Measurements from ENCODE around the gene NSRP1. TPM values are rescaled to one million over a fixed set of nuclear protein-coding genes. Genes with fewer than 3 reads are reported as not detected.

The NSRP1 gene
- total and polyA plus RNA-seq, 12 donors: 19.5 to 47.5 (median 26.5) TPM

DNA sequence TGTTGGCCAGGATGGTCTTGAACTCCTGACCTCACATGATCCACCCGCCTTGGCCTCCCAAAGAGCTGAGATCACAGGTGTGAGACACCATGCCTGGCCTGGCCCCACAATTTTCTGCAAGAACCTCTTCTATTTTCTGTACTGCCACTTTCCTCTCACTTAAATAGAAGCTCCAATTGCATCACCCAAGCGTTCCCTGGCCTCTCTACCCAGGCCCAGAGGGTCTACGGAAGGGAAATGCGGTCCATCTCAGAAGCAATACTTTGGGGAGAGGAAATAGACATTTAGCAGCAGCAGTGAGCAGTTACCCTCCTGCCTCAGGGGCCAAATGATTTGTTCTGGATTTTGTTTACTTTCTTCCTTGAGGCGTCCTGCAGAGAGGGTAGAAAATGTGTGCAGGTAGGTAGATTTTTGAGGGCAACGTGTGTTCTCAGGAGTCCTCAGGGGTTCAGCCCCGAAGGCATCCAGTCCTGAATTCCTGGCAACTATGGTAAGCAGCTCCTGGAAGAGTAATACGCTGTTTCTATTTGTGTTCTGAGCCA is 107.9 kb downstream of the NSRP1 start:
- peaks cover 0 to 4% (median 0%) of the 10 kb centered on the region in 7 donors for H3K27me3 ChIP-seq
- ATAC-seq (no peak), DNase-seq (no peak)
- no peak overlapping the region for H3K27ac ChIP-seq
- no peaks in the 10 kb centered on the region for H3K36me3 ChIP-seq
- H3K9me3 ChIP-seq: no peaks in the 10 kb centered on the region
- no peak overlapping the region for H3K4me3 ChIP-seq
- H3K4me1 ChIP-seq: no peaks in the 10 kb centered on the region
- intact Hi-C loops (cut with DNase I): no loop called here
- TF ChIP-seq, protein P1, sequence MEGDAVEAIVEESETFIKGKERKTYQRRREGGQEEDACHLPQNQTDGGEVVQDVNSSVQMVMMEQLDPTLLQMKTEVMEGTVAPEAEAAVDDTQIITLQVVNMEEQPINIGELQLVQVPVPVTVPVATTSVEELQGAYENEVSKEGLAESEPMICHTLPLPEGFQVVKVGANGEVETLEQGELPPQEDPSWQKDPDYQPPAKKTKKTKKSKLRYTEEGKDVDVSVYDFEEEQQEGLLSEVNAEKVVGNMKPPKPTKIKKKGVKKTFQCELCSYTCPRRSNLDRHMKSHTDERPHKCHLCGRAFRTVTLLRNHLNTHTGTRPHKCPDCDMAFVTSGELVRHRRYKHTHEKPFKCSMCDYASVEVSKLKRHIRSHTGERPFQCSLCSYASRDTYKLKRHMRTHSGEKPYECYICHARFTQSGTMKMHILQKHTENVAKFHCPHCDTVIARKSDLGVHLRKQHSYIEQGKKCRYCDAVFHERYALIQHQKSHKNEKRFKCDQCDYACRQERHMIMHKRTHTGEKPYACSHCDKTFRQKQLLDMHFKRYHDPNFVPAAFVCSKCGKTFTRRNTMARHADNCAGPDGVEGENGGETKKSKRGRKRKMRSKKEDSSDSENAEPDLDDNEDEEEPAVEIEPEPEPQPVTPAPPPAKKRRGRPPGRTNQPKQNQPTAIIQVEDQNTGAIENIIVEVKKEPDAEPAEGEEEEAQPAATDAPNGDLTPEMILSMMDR (IDR thresholded peaks at IDR 0.05): no peak
- 68 to 80% methylated on average over 8 of the region's 8 CpGs for WGBS, 2 donors

DNA sequence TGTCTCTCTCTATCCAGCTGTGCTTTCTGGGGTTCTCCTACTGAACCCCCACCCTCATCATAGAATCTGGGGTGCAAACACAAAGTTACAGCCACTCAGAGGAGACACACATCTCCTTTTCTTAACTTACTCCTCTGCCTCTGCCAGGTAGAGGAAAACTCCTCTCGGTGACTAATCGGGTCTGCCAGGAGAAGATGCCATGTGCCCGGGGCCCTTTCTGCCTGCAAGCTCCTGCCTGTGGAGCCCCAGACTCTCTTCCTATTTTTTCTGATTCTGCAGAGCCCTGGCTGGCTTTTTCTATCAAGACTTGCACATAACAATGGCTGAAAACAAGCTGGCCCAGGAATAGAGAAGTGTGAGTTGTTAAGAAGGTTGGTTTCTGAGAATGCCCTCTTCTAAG is 108.5 kb downstream of the NSRP1 start:
- TF ChIP-seq, protein P1 (IDR thresholded peaks at IDR 0.05): no peak
- ATAC-seq: no peak

DNA sequence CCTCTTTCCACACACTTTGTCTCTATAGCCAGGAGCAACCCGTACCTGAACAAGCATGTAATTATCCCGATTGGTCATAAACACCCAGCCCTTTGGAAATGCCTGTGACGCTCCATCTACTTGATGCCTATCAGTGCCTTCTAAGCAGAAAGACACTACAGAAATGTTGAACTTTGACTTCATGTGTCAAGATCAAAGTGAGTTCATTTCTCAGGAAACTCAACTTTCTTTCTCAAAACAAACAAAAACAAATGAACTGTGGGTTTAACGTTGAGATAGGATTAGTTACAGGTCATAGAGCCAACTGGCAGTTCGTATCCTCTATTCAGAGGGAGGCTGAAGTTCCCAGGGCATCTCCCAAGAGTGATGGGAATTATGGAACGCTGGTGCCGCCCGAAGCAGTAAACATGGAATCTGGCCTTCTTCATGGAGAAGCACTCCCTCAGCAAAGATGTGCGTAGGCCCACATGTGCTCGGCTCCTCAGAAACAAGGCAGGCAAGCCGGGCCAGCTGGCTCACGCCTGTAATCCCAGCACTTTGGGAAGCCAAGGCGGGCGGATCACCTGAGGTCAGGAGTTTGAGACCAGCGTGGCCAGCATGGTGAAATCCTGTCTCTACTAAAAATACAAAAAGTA is 109.4 kb downstream of the NSRP1 start:
- no peaks in the 10 kb centered on the region for H3K9me3 ChIP-seq
- intact Hi-C loops (cut with DNase I): no loop called here
- no peak overlapping the region for H3K4me3 ChIP-seq
- ATAC-seq (no peak), DNase-seq (no peak)
- H3K36me3 ChIP-seq: no peaks in the 10 kb centered on the region
- TF ChIP-seq, protein P1 (IDR thresholded peaks at IDR 0.05): no peak
- H3K27me3 ChIP-seq: peaks cover 0 to 4% (median 0%) of the 10 kb centered on the region in 7 donors
- WGBS, 2 donors: 84 to 88% methylated on average over 15 of the region's 15 CpGs
- peaks cover 0 to 9% (median 0%) of the 10 kb centered on the region in 9 donors for H3K4me1 ChIP-seq
- no peak overlapping the region for H3K27ac ChIP-seq

More for the DNA sequence above, 108.5 kb downstream of the NSRP1 start:
- Histone ChIP-seq H3K36me3 (no peaks in the 10 kb centered on the region), H3K27ac (no peak overlapping the region), H3K27me3 (peaks cover 0 to 4% (median 0%) of the 10 kb centered on the region in 7 donors), H3K9me3 (no peaks in the 10 kb centered on the region), H3K4me1 (peaks cover 0 to under 1% (median 0%) of the 10 kb centered on the region in 9 donors), H3K4me3 (no peak overlapping the region)
- intact Hi-C loops (cut with DNase I): no loop called here
- 81 to 86% methylated on average over 3 of the region's 3 CpGs for WGBS, 2 donors
- no peak for DNase-seq

DNA sequence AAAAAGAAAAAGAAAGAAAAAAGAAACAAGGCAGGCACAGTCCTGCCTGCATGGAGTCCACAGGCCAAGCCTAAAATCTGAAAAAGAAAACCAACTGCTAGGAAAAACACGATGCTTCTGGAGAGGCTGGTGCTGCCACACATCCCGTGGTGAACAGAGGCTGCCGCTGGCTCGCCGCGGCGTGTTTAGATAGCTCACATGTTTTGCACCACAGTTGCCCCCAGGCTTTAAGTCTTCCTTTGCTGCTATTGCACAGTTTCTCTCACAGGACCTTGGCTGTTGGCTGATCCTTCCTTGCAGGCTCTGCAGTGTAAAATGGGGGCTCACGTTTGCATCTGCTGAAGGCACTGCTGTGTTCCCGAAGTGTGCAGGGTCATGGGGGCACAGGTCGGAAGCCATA is 110.3 kb downstream of the NSRP1 start:
- peaks cover 0 to 4% (median 0%) of the 10 kb centered on the region in 7 donors for H3K27me3 ChIP-seq
- no peak for ATAC-seq
- intact Hi-C loops (cut with DNase I): no loop called here

More for the DNA sequence above, 110.3 kb downstream of the NSRP1 start:
- H3K27ac ChIP-seq: no peak overlapping the region
- WGBS, 2 donors: 86 to 92% methylated on average over 10 of the region's 10 CpGs
- H3K9me3 ChIP-seq: no peaks in the 10 kb centered on the region
- no peak for DNase-seq
- TF ChIP-seq, protein P1 (IDR thresholded peaks at IDR 0.05): no peak
- no peaks in the 10 kb centered on the region for H3K36me3 ChIP-seq
- H3K4me1 ChIP-seq: peaks cover 0 to 9% (median 0%) of the 10 kb centered on the region in 9 donors
- H3K4me3 ChIP-seq: no peak overlapping the region

Measured in heart right ventricle (tissue), 16 donors.